ENCODE measurements around the gene HSBP1. TPM values are rescaled to one million over a fixed set of nuclear protein-coding genes. Genes with fewer than 3 reads are reported as not detected.

The HSBP1 gene
- total and polyA plus RNA-seq, 12 donors = 86.7 to 178 (median 155) TPM

DNA sequence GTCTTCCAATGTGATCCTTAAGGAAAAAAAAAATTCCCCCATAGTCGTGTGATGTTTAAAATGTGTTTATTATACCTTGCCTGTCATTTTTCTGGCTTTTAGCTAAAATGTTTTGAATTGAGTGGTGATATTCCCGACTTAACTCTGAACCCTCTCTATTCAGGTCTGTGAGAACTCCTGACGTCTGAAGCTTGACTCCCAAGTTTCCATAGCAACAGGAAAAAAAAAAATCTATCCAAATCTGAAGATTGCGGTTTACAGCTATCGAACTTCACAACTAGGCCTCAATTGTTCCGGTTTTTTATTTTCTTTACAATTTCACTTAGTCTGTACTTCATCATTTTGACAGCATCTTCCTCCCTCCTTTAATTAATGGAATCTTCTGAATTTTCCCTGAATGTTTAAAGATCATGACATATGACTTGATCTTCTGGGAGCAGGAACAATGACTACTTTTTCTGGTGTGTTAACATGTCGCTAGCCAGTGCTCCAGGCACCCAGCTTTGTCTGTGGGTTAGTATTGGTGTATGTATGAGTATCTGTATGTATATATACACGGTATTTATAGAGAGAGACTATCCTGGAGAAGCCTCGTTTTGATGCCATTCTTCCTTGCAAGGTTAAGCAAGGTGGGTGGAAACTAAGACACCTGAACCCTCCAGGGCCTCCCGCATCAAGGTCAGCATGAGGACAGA, 12.8 kb upstream of the HSBP1 start:
- peaks cover 0 to 5% (median 0%) of the 10 kb centered on the region in 11 donors for H3K9me3 ChIP-seq
- WGBS, 2 donors = 72 to 75% methylated on average over 10 of the region's 10 CpGs
- H3K4me1 ChIP-seq = no peaks in the 10 kb centered on the region
- ATAC-seq (no peak), DNase-seq (no peak)
- TF ChIP-seq, protein P1, sequence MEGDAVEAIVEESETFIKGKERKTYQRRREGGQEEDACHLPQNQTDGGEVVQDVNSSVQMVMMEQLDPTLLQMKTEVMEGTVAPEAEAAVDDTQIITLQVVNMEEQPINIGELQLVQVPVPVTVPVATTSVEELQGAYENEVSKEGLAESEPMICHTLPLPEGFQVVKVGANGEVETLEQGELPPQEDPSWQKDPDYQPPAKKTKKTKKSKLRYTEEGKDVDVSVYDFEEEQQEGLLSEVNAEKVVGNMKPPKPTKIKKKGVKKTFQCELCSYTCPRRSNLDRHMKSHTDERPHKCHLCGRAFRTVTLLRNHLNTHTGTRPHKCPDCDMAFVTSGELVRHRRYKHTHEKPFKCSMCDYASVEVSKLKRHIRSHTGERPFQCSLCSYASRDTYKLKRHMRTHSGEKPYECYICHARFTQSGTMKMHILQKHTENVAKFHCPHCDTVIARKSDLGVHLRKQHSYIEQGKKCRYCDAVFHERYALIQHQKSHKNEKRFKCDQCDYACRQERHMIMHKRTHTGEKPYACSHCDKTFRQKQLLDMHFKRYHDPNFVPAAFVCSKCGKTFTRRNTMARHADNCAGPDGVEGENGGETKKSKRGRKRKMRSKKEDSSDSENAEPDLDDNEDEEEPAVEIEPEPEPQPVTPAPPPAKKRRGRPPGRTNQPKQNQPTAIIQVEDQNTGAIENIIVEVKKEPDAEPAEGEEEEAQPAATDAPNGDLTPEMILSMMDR (IDR thresholded peaks at IDR 0.05) = no peak
- no peak overlapping the region for H3K4me3 ChIP-seq
- no peak overlapping the region for H3K27ac ChIP-seq
- peaks cover 0 to 27% (median 0%) of the 10 kb centered on the region in 9 donors for H3K36me3 ChIP-seq
- H3K27me3 ChIP-seq = no peaks in the 10 kb centered on the region
- intact Hi-C loops (cut with DNase I) = no loop called here

DNA sequence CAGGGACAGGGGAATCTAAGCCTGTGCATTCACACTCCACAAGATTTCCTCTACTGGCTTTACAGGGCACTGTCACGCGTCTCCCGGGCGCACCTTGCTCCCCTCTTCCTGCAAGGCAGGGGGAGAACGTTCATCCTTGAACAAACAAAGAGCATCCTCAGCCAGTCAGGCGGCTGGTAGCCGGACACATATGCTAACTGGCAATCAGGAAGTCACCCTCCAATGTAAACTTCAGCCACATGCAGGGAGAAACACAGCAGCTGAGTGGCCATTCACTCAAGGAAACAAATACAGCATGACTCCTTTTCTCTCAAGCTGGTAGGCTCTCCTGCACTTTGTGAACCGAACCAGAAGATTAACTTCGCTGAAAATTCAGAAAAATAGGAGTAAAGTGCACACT, 10.8 kb upstream of the HSBP1 start:
- Histone ChIP-seq H3K27ac (no peak overlapping the region), H3K4me1 (peaks cover 0 to 4% (median 1%) of the 10 kb centered on the region in 9 donors), H3K27me3 (no peaks in the 10 kb centered on the region), H3K9me3 (peaks cover 0 to 5% (median 0%) of the 10 kb centered on the region in 11 donors), H3K4me3 (no peak overlapping the region), H3K36me3 (peaks cover 0 to 24% (median 0%) of the 10 kb centered on the region in 9 donors)
- WGBS, 2 donors = 81 to 89% methylated on average over 9 of the region's 9 CpGs
- ATAC-seq (no peak), DNase-seq (no peak)
- intact Hi-C loops (cut with DNase I) = no loop called here
- TF ChIP-seq, protein P1 (IDR thresholded peaks at IDR 0.05) = no peak

DNA sequence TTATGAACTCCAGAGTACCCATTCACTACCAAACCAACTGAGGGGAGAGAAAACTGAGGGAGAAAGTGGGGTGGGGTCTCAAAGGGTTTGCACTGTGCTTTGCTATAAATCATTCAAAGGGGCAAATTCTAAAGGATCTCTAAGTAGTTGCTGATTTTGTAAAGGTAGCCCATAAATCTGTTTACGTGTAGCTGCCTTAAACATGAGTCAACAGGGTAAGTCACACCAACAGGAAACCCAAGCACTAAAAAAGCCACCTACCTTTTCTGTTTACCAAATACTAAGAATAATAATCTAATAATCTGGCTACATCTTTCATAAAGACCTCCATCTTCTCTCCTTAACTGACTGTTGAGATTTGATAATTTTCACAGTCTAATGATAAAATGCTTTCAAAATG, 8.4 kb upstream of the HSBP1 start:
- TF ChIP-seq, protein P1 (IDR thresholded peaks at IDR 0.05) = no peak
- intact Hi-C loops (cut with DNase I) = no loop called here
- Histone ChIP-seq H3K4me1 (peaks cover 0 to 23% (median 12%) of the 10 kb centered on the region in 9 donors), H3K36me3 (peaks cover 0 to 21% (median 0%) of the 10 kb centered on the region in 9 donors), H3K9me3 (no peaks in the 10 kb centered on the region), H3K4me3 (no peak overlapping the region), H3K27me3 (no peaks in the 10 kb centered on the region), H3K27ac (no peak overlapping the region)
- DNase-seq = no peak
- 91 to 97% methylated on average over 1 of the region's 1 CpG for whole genome bisulfite sequencing, 2 donors
- no peak for ATAC-seq

DNA sequence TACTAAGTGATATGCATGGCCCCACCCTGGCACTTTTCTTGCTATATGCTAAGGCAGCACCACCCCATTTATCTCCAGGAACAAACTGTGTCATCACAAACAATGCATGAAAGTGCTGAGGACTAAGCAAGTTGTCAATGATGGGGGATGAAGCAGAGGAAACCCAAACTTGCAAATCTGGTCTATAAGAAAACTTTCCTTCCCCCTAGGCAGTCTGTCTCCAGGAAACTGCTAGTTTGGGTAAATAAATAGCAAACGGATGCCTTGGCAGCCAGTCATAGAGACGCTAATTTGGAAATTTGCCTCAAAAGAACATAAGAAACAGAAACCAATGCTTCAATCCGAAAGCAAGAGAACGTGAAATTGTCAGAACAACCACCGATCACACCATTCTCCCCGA, 5.6 kb upstream of the HSBP1 start:
- peak in 7 of 8 donors; percentile 50 to 73 (median 61) for ATAC-seq
- Histone ChIP-seq H3K36me3 (peaks cover 0 to 3% (median 0%) of the 10 kb centered on the region in 9 donors), H3K27ac (peak overlapping the region in 7 of 10 donors; percentile 7 to 70 (median 52)), H3K9me3 (no peaks in the 10 kb centered on the region), H3K4me3 (peak overlapping the region in 9 of 10 donors; percentile 12 to 51 (median 36)), H3K27me3 (no peaks in the 10 kb centered on the region), H3K4me1 (peaks cover 0 to 37% (median 13%) of the 10 kb centered on the region in 9 donors)
- TF ChIP-seq, protein P1 (IDR thresholded peaks at IDR 0.05) = no peak
- intact Hi-C loops (cut with DNase I) = no loop called here
- 16 to 26% methylated on average over 6 of the region's 6 CpGs for WGBS, 2 donors
- DNase-seq = peak in 1 of 2 donors; percentile 34
